ENCODE measurements around the gene UBASH3A.

- TF ChIP-seq CTCF (IDR thresholded peaks at IDR 0.05): peak in 1 of 3 donors; percentile 37
- TF ChIP-seq POLR2A (IDR thresholded peaks at IDR 0.05): no peak
- no peak for TF ChIP-seq POLR2AphosphoS5 (IDR thresholded peaks at IDR 0.05)
Measured at GRCh38 chr21:42376338-42376982, 27.2 kb upstream of the UBASH3A start.
